Measurements from ENCODE around the gene ST3GAL5.
A peak's percentile ranks its signal among the peaks of the same experiment; 100 is the strongest.
"Not testable (repeated sequence)": the region's sequence is repeated elsewhere in the genome, so short reads cannot be mapped to it uniquely, and the experiment has no call there.

ST3GAL5 gene

DNA sequence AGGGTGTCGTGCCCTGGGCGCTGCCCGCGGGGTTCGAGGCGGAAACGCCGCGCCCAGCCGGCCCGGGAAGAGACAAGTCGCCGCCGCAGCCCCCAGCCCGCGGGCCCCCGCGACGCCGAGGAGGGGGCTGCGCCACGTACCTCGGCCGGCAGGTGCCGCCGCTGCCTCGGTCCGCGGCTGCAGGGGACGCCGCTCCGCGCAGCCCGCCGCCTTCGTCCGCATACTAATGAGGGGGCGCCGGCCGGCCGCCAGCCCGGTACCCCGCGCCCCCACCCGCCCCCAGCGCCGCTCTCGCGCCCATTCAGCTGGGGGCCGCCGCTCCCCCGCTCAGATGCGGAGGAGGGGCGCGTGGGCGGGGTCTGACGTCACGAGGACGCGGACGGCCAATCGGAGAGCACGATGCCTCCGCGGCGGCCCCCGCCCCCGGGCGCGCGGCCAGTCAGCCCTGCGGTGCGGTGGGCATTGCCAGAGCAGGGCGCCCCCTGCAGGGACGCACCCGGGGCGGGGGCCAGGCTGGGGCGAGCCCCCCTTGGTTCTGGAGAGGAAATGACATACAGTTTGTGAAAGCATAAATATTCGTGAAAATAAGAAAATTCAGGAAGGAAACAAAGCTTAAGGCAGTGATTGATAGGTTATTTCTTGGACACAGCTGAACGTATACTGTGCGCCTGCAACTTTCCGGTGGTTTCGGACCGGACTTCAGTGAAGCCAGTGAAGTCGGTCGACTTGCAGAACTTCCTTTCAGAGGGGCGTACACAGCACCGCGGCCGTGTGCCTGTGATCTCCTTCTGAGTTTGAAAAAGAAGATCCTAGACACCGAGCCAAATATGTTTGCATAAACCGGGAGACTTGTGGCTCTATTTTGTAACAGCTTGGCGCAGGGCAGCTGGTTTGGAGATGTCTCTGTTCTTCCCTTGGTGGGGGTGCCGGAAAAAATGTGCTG lies at the start of gene ST3GAL5:
Gene ST3GAL5 (minus strand): TSS at position 307 of the 943 bp plus-strand sequence. CDS start 85 bp downstream, at position 222.
- DNase-seq (ENCODE audit: low read depth): peak; percentile 80

DNA sequence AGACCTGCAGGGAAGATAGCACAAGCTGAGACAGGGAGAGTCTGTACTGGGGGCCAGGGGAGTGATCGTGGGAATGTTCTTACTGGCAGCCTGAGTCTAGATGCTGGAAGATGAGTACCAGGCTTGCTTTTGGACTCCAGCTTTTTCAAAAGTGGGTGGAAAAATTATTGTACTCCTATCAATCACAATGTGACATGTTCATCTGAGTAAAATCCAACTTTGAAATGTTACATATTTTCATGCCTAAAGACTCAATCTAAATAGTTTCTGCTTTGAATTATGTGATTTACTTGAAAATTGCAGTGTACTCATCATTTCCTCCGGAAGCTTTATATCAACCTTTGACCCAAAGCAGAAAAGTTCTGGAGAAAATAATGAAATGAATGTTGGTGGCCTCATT lies 49.7 kb upstream of the ST3GAL5 start:
- DNase-seq (ENCODE audit: low read depth): no peak

DNA sequence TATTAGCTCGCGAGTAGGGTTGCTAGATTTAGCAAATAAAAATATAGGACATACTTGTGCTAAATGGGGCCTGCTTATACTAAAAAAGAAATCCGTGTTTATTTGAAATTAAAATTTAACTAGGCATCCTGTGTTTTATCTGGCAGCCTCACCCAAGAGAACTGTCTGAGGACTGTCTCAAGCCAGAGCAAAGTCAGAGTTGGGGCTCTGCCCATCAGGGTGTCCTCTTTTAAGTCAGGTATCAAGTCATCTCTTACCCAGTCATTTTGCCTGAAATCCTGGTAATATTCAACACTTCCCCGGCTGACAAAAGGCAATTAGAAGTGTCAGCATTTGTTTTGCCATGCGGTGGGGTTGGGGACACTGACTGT lies 48.3 kb upstream of the ST3GAL5 start:
- DNase-seq (ENCODE audit: low read depth): no peak

DNA sequence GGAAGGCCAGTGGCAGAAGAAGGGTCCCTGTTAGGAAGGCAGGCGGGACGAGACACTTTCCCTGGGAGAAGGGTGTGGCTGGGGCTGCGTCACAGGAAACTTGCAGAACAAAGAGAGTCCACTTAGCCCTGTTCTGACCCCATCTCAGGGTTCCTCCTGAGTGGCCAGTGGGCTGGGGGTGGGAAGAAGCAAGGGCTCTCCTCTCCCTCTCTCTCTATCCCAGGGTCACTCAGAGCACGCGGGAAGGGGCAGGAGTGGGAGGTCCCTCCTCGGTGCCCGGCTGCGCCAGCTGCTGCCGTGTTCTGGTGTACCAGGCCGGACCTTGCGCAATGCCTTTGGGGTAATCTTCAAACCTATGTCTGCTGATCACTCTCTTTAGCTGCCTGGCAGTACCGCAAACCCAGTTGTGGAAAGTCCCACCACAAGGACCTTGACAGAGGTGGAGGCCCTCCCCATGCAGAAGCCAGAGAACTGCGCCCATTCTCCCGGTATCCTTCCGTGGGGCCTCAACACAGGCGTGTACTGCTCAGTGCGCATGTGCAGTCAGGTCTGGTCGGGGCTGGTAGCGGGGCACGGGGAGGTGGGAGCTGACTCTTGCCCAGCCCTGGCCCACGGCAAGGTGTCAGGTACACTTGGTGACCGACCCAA lies 47.8 kb upstream of the ST3GAL5 start:
- DNase-seq (ENCODE audit: low read depth): no peak

DNA sequence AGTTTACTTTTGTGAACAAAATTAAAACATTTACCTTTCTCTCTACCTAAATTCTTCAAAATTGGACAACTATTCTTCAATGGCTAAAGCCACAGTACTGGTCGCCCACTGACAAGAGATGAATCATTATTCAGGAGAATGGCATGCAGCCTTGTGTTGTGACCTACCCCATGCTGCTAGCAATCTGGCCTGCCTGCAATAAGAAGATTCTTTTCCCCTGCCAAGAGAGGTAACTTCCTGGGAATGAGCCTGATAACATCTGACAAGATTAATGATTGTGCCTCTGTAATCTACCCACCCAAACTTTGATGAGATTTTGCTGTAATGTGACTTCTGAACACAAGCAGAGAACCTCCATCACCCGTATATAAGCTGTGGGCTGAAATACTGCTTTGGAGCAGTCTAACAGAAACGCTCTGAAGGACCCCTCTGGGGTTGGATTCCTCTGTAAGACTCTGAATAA lies 47.0 kb upstream of the ST3GAL5 start:
- DNase-seq (ENCODE audit: low read depth): peak; percentile 90

DNA sequence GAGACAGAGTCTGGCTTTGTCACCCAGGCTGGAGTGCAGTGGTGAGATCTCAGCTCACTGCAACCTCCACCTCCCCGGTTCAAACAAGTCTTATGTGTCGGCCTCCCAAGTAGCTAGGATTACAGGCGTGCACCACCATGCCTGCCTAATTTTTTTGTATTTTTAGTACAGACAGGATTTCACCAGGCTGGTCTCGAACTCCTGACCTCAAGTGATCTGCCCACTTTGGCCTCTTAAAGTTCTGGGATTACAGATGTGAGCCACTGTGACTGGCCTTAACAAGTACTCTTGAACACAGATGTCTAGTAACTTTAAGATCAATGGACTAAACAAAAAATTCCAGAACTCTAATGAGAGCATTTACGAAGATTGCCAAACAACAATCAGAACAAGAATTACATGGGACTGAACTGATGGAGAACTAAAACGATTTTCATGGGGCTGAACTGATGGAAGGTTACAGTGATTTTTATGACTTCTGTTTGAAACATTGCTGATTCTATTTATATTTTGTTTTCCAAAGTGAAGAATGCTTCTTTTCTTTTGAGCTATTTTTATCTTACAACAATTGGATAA lies 46.5 kb upstream of the ST3GAL5 start:
- DNase-seq (ENCODE audit: low read depth): no peak

DNA sequence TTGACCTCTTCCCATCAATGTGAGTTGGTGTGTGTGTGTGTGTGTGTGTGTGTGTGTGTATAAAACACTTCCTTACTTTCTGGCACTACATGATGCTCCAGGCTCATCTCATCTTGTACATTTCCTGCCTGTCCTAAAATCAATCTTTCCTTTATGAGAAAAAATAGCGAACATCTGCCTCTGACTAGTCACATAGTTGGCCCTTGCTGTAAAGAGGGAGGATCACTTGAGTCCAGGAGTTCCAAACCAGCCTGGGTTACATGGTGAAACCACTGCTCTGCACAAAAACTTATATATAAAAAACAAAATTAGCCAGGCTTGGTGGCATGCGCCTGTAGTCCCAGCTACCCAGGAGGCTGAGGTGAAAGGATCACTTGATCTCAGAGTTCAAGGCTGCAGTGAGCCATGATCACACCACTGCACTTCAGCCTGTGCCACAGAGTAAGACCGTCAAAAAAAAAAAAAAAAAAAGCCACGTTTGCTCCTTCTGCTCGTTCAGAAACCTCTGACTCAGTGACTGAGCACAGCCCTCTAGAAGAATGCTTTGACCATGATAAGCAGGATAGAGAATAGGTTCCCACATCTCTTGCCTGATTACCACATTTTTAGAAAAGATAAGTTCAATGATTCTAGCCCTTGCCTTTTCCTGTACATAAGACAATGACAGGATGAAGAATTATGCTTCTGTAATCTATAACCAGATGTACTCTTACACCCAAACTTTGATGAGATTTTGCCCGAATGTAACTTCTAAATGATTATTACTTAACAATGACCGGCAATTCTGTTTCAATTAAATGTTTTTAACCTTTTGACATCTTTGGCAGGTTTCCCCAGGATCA lies 45.2 kb upstream of the ST3GAL5 start:
- DNase-seq (ENCODE audit: low read depth): peak; percentile 91

DNA sequence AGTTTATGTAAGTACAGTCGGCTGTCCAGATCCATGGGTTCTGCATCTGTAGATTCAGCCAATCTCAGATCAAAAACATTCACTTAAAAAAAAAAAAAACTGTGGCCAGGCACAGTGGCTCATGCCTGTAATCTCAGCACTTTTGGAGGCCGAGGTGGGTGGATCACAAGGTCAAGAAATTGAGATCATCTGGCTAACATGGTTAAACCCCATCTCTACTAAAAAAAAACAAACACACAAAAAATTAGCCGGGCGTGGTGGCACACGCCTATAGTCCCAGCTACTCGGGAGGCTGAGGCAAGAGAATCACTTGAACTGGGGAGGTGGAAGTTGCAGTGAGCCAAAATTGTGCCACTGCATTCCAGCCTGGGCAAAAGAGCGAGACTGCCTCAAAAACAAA lies 42.4 kb upstream of the ST3GAL5 start:
- DNase-seq (ENCODE audit: low read depth): not testable (repeated sequence)

DNA sequence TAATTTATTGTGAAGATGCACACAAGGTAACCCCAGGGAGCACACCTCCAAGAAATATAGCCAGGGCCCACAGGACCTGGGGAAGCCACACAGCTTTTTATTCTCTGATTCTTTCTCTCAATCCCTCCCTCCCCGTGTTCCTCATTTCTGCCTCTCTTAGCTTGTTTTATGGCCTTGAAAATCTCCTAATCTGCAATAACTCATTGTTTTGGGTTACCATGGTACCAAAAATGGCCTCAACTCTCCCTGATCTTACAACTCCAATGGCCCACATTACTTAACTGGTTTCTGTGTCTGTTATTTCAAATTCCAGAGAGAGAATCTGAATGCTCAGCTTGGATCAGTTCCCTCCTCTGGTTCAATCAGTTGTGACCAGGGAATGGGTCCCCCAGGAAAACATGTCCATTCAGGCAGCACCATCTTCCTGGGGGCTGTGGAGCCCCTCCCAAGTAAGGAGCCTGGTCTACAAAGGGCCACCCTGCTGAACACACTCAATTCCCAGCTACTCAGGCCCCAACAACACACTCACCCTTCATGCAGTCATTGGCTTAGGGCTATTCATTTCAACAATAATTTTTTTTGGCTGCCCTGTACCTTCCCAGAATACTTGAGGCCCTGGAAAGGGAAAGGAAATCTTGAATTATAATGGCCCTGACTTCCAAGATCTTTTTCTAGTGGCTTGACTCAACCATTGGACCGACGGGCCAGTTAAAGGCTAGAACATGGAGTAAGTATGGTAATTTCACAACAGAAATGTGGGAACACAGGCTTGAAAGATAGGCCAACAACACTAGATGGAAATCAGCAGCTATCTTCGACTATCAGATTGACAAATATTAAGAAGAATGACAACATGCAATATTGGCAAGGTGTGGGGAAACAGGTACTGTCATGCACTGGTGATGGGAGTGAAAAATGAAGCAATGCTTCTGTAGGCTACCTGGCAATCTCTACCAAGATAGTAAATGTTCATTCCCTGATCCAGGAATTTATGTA lies 41.6 kb upstream of the ST3GAL5 start:
- peak; percentile 26 for DNase-seq (ENCODE audit: low read depth)

DNA sequence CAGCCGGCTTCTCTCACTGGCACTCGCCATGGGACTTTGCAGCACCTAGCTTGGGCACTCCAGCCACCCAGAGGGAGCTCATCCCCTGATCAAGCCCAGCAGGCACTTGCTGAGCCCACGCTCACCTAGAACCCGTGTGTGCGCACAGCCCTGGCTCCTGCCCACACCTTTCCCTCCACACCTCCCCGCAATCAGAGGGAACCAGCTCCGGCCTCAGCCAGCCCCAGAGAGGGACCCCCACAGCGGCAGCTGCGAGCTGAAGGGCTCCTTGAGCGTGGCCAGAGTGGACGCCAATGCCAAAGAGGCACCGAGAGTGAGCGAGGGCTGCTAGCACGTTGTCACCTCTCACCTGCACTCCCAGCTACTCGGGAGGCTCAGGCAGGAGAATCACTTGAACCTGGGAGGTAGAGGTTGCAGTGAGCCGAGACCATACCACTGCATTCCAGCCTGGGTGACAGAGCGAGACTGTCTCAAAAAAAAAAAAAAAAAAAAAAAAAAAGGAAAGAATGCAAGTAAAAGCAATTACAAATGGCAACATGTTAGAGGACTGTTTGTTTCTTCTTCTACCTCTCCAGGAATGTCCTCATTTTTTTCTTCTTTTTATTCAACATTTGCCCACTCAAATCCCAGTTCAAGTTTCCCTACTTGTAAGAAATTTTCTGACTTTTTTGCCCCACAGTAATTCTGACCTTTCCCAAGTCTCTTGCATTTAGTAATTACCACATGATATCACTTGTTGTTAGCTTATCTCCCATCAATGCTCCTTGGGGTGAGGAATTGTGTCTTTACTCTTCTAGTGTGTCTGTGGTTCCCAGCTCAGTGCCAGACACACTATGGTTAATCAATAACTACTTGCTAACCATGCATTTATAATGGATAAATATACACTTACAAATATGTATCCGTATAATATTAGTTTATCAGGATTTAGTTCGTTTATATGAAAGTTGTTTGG lies 40.6 kb upstream of the ST3GAL5 start:
- DNase-seq (ENCODE audit: low read depth): peak; percentile 16

DNA sequence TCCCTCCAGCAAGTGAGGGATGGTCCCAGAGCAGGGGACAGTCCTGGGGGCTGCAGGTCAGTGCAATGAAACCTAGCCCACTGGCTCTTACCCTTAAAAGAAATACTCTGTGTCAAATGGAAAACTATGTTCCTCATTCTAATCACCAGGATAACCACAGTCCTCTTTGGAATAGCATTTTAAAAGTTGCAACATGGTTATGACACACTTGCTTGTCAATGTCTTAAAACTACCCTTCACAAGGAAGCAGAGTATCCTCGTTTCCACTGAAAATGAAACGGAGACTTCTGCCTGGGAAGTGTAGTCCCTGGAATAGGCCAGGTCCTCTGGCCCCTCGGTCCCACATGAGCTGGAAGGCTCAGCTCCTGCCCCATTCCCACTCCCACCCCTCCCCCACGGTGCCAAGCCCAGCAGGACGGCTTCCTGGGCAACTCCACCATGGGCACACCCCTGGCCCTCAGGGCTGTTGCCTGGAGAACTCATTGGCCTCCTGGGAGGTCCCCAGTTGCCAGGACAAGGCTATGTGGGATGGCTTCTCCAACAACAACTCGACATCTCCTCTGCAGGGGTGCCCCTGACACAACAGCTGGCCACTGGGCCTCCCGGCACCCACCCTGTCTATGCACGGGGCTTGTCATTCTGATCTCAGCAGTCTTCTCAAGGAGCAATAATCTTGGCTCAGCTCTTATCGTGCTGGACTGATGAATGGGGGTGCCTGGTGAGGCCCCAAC lies 38.3 kb upstream of the ST3GAL5 start:
- peak; percentile 19 for DNase-seq (ENCODE audit: low read depth)

DNA sequence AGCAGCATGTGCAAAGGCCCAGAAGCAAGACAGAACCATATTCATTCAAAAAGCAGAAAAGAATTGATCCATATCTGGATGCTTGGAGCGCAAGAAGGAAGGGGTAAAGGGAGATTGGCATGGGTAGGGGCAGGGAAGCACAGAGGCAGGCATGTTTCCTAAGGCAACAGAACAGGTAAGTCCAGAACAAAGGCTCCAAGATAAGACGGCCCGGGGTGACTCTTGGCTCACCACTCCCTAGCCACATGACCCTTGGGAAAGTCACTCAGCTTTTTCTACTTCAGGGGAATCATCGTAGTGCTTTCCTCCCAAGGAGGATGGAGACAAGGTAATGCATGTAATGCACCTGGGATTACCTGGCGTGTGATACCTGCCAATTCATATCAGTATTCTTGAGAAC lies 37.7 kb upstream of the ST3GAL5 start:
- DNase-seq (ENCODE audit: low read depth): no peak

DNA sequence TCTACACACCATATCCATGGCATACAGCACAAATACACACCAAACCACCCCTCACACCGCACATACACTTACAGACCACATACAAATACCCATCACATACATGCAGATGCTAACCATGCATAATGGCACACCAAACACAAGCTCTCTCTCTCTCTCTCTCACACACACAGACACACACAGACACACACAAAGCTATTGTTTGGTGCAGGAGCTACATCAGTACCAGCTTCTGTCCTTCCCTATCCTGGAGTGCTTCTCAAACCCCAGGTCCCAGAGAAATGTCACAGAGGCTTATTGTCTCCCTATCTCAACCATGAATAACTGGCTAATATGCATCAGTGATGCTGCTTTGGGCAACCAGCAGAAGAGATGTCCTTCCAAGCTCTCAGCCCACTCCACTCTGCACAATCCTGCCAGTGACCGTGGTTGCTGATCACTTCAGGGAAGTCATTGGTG lies 36.5 kb upstream of the ST3GAL5 start:
- no peak for DNase-seq (ENCODE audit: low read depth)

DNA sequence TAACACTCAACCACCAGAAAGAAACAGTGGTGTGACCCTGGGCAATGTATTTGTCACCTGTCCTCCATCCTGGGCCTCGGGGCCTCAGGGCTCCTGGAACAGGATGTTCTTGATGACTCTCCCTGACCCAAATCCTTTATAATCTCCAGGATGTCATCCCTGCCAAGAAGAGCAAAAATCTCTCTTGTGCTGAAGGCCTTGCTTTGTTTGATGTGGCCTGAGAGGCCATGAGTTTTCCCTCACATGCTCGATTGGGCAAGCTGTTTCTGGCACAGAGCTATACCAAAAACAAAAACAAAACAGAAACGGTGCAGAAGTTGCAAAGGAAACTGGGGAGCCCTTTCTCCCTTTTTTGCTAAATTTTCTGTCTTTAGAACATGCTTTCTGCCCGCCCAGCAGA lies 35.7 kb upstream of the ST3GAL5 start:
- DNase-seq (ENCODE audit: low read depth): peak; percentile 54

DNA sequence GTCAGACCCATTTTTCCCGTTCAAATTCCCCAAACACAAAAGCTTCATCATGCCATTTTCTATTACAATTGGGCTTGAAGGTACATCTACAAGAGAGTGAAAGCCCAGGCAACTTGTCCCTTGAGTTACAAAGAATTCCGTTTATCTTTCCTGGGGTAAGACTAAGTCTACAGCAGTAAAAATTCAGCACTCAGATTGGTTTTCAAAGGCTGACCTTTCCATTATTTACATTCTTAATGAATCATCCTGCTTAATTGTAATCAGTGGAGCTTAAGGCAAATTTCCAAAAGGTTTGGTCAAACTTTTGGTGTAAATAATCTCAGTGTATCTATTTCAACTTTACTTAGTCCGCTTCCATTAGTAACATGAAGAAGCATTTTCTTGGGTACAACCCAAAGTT lies 33.4 kb upstream of the ST3GAL5 start:
- peak; percentile 59 for DNase-seq (ENCODE audit: low read depth)

DNA sequence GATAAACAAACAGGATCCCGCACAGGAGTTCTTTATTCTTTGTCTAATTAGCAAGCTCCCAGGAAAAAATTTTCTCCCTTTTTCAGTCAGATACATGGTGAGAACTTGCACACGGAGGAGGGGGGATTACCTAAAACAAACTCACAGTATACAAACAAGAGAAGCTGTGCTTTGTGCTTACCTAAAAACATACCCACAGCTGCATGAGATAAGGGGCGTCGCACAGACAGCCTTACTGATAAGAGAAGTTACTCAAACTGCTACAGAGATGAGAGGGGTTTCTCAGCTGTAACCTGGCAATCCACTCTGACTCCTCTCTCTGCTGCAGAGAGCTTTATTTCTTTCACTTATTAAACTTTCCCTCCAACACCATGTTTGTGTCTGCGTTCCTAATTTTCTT lies 32.9 kb upstream of the ST3GAL5 start:
- DNase-seq (ENCODE audit: low read depth): no peak

DNA sequence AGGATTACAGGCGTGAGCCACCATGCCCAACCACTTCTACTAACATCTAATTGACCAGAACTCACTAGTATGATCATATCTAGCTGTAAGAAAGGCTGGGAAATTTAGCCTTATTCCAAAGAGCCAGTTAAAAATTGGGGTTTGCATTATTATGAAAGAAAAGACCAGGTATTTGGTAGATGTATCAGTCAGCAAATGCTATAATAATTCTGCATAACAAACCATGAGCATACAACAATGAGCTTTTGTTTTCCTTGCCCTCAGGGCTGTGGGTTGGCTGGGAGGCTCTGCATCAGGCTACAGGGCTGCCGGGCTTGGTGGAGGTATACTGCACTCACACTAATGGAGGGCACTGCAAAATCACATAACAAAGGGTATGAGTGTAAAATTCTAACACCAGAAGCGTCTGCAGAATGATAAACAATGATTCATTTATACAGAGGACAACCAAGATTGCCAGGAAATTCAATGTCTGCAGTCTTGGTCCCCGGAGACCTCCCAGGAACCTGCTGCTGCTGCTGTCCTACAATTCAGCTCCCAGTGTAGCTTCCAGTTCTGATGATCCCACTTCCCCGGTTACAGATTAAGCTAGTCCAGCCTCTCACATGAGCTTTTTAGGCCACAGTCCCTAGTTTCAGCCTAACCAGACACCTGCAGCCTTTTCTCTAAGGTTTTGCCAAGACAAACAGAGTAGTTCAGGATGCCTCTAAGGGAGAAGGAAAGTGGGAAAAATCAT lies 32.2 kb upstream of the ST3GAL5 start:
- DNase-seq (ENCODE audit: low read depth): peak; percentile 64

All from EH (cell line).